ENCODE data around the gene KCNK15. TPM values are rescaled to one million over a fixed set of nuclear protein-coding genes. Genes with fewer than 3 reads are reported as not detected.

Gene KCNK15
- polyA plus RNA-seq, 1 donor (not counting 4 experiments of a cell fraction or from before 2014, with no cell fraction given), result not detected

- Histone ChIP-seq H3K27ac (ENCODE audit: control insufficient read depth, insufficient read depth, low read length) (no peak overlapping the region), H3K9ac (ENCODE audit: control insufficient read depth, extremely low read depth, insufficient read depth, low read length) (no peak overlapping the region), H3K4me3 (ENCODE audit: control insufficient read depth in 2 of 3, extremely low read depth in 1 of 3, insufficient read depth in 2 of 3, low read depth in 1 of 3, low read length in 3 of 3) (no peak overlapping the region), H3K9me3 (ENCODE audit: control insufficient read depth, low read depth, low read length) (no peaks in the 10 kb centered on the region), H4K20me1 (ENCODE audit: control insufficient read depth, extremely low read depth, insufficient read depth, low read length) (no peaks in the 10 kb centered on the region), H3K9me1 (ENCODE audit: control insufficient read depth, extremely low read depth, insufficient read depth, low read length) (no peaks in the 10 kb centered on the region), H3K79me2 (ENCODE audit: control insufficient read depth, insufficient read depth, low read length) (no peaks in the 10 kb centered on the region), H2AFZ (ENCODE audit: control insufficient read depth, low read length) (no peak overlapping the region), H3K4me2 (ENCODE audit: control insufficient read depth, extremely low read depth, insufficient read depth, low read depth, low read length) (no peak overlapping the region), H3K36me3 (ENCODE audit: control insufficient read depth in 2 of 2, extremely low read depth in 1 of 2, insufficient read depth in 2 of 2, low read length in 2 of 2) (no peaks in the 10 kb centered on the region), H3K4me1 (ENCODE audit: control insufficient read depth, extremely low read depth, insufficient read depth, low read length) (no peaks in the 10 kb centered on the region), H3K27me3 (ENCODE audit: control insufficient read depth, extremely low read depth, insufficient read depth, low read length) (no peaks in the 10 kb centered on the region)
- no peak for FAIRE-seq
- no peak for DNase-seq (ENCODE audit: low read depth, low spot score)
- TF ChIP-seq EZH2 (IDR thresholded peaks at IDR 0.05; ENCODE audit: low read length) (no peak), CTCF (optimal IDR thresholded peaks at IDR 0.05 in 1 of 3, IDR thresholded peaks at IDR 0.05 in 1 of 3, conservative IDR thresholded peaks at IDR 0.05 in 1 of 3; ENCODE audit: extremely low read depth in 1 of 3, insufficient read depth in 2 of 3, low read length in 3 of 3) (no peak)
- dilution Hi-C loops (cut with MboI; ENCODE audit: extremely low pct_ligation_motif_present, low sequenced_read_pairs), result no loop called here
These were observed 40.1 kb upstream of the KCNK15 start for GRCh38 chr20:44705364-44706094.

DNA sequence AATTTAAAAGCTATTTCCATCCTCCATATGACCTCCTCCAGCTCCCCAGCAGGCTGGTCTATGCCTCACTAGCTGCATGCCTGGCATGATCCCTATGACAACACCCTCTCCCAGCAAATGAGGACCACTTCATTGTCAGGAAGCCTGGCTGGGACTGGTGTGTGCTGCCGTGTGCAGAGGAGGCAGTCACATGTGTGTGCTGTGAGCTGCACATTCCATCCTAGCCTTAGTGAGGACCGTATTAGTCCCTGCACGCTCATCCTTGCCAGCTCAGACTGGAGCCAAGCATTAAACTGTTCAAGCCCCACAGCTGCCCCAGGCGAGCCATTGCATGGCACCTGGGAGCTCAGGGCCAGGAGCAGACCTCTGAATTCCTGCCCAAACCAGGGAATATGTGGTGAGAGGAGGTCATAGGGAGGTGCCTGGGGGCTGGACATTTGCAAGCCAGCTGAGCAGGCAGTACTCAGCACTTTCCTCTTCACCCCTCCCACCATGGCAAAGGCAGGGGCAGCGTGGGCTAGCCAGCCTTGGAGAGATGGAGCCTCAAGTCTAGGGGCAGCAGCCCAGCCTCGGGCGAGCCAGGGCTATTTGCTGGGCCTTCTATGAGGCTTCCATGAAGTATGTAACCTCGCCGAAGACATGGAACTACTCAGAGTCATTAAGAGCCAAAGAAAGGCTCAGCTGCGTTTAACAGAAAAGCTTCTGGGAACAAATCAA is 39.2 kb upstream of the KCNK15 start:
- no peak overlapping the region for H2AFZ ChIP-seq (ENCODE audit: control insufficient read depth, low read length)
- no peak overlapping the region for H3K4me2 ChIP-seq (ENCODE audit: control insufficient read depth, extremely low read depth, insufficient read depth, low read depth, low read length)
- no peaks in the 10 kb centered on the region for H3K36me3 ChIP-seq (ENCODE audit: control insufficient read depth in 2 of 2, extremely low read depth in 1 of 2, insufficient read depth in 2 of 2, low read length in 2 of 2)
- H3K4me1 ChIP-seq (ENCODE audit: control insufficient read depth, extremely low read depth, insufficient read depth, low read length), result no peaks in the 10 kb centered on the region
- no peak for FAIRE-seq
- DNase-seq (ENCODE audit: low read depth, low spot score), result no peak
- H3K79me2 ChIP-seq (ENCODE audit: control insufficient read depth, insufficient read depth, low read length), result no peaks in the 10 kb centered on the region
- no peak overlapping the region for H3K27ac ChIP-seq (ENCODE audit: control insufficient read depth, insufficient read depth, low read length)
- no peaks in the 10 kb centered on the region for H3K27me3 ChIP-seq (ENCODE audit: control insufficient read depth, extremely low read depth, insufficient read depth, low read length)
- H3K9me1 ChIP-seq (ENCODE audit: control insufficient read depth, extremely low read depth, insufficient read depth, low read length), result no peaks in the 10 kb centered on the region
- dilution Hi-C loops (cut with MboI; ENCODE audit: extremely low pct_ligation_motif_present, low sequenced_read_pairs), result no loop called here
- no peak overlapping the region for H3K4me3 ChIP-seq (ENCODE audit: control insufficient read depth in 2 of 3, extremely low read depth in 1 of 3, insufficient read depth in 2 of 3, low read depth in 1 of 3, low read length in 3 of 3)
- no peak for TF ChIP-seq CTCF (optimal IDR thresholded peaks at IDR 0.05 in 1 of 3, IDR thresholded peaks at IDR 0.05 in 1 of 3, conservative IDR thresholded peaks at IDR 0.05 in 1 of 3; ENCODE audit: extremely low read depth in 1 of 3, insufficient read depth in 2 of 3, low read length in 3 of 3)
- TF ChIP-seq EZH2 (IDR thresholded peaks at IDR 0.05; ENCODE audit: low read length), result no peak
- no peaks in the 10 kb centered on the region for H3K9me3 ChIP-seq (ENCODE audit: control insufficient read depth, low read depth, low read length)
- no peak overlapping the region for H3K9ac ChIP-seq (ENCODE audit: control insufficient read depth, extremely low read depth, insufficient read depth, low read length)
- no peaks in the 10 kb centered on the region for H4K20me1 ChIP-seq (ENCODE audit: control insufficient read depth, extremely low read depth, insufficient read depth, low read length)

All from keratinocyte (primary cell).